ENCODE data around the gene GFI1B. TPM values are rescaled to one million over a fixed set of nuclear protein-coding genes. Genes with fewer than 3 reads are reported as not detected.

The GFI1B gene
- total RNA-seq, 1 donor from 2014 or later: not detected

- Mint-ChIP-seq H3K27me3 (ENCODE audit: low read depth) (peaks cover 6% of the 10 kb centered on the region), H3K9me3 (no peaks in the 10 kb centered on the region), H3K27ac (ENCODE audit: unreplicated experiment) (peak within 1 kb of the TSS; percentile 100), H3K4me1 (peaks cover 44% of the 10 kb centered on the region), H3K4me3 (peak within 1 kb of the TSS; percentile 98), H3K36me3 (ENCODE audit: low read depth) (peaks cover 12% of the 10 kb centered on the region)
- peak; percentile 84 for DNase-seq (ENCODE audit: low read depth, low spot score)
- TF ChIP-seq CTCF (conservative IDR thresholded peaks at IDR 0.05): peak; percentile 12
These were observed 52.0 kb downstream of the GFI1B start, which contains the start of gene GTF3C5 for GRCh38 chr9:133030317-133031129. GTF3C5 (plus strand) TSS chr9:133030997; CDS start chr9:133031012, 15 bp downstream.

DNA sequence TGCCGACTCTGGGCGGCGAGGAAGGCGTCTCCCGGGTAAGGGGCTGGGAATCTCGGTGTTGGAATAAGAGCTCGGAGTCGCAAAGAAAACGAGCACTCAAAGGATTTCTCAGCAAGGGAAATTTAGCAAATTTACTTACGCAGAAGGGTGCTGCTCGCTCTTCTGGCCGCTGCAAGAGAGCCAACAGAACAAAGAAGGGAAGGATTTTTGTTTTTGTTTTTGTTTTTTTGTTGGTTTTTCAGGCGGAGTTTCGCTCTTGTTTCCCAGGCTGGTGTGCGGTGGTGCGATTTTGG is 52.6 kb downstream of the GFI1B start:
- H3K27me3 Mint-ChIP-seq (ENCODE audit: low read depth): peaks cover 1% of the 10 kb centered on the region
- peak overlapping the region; percentile 98 for H3K4me3 Mint-ChIP-seq
- peaks cover 12% of the 10 kb centered on the region for H3K36me3 Mint-ChIP-seq (ENCODE audit: low read depth)
- peaks cover 44% of the 10 kb centered on the region for H3K4me1 Mint-ChIP-seq
- no peaks in the 10 kb centered on the region for H3K9me3 Mint-ChIP-seq
- DNase-seq (ENCODE audit: low read depth, low spot score): no peak
- H3K27ac Mint-ChIP-seq (ENCODE audit: unreplicated experiment): peak overlapping the region; percentile 100
- TF ChIP-seq CTCF (conservative IDR thresholded peaks at IDR 0.05): no peak

GRCh38 chr9:133031496-133031911 is 53.0 kb downstream of the GFI1B start:
- Mint-ChIP-seq H3K4me3 (peak overlapping the region; percentile 98), H3K27me3 (ENCODE audit: low read depth) (no peaks in the 10 kb centered on the region), H3K36me3 (ENCODE audit: low read depth) (peaks cover 12% of the 10 kb centered on the region), H3K4me1 (peaks cover 44% of the 10 kb centered on the region), H3K27ac (ENCODE audit: unreplicated experiment) (peak overlapping the region; percentile 100), H3K9me3 (no peaks in the 10 kb centered on the region)
- DNase-seq (ENCODE audit: low read depth, low spot score): no peak
- TF ChIP-seq CTCF (conservative IDR thresholded peaks at IDR 0.05): no peak

GRCh38 chr9:133032171-133032570 is 53.7 kb downstream of the GFI1B start:
- Mint-ChIP-seq H3K36me3 (ENCODE audit: low read depth) (peaks cover 16% of the 10 kb centered on the region), H3K4me1 (peaks cover 41% of the 10 kb centered on the region), H3K4me3 (peak overlapping the region; percentile 98), H3K9me3 (no peaks in the 10 kb centered on the region), H3K27me3 (ENCODE audit: low read depth) (no peaks in the 10 kb centered on the region), H3K27ac (ENCODE audit: unreplicated experiment) (peak overlapping the region; percentile 94)
- TF ChIP-seq CTCF (conservative IDR thresholded peaks at IDR 0.05): no peak
- DNase-seq (ENCODE audit: low read depth, low spot score): no peak

GRCh38 chr9:133035669-133036068 is 57.2 kb downstream of the GFI1B start:
- no peak for TF ChIP-seq CTCF (conservative IDR thresholded peaks at IDR 0.05)
- Mint-ChIP-seq H3K36me3 (ENCODE audit: low read depth) (peaks cover 16% of the 10 kb centered on the region), H3K9me3 (no peaks in the 10 kb centered on the region), H3K4me1 (peaks cover 23% of the 10 kb centered on the region), H3K4me3 (peak overlapping the region; percentile 13), H3K27me3 (ENCODE audit: low read depth) (no peaks in the 10 kb centered on the region), H3K27ac (ENCODE audit: unreplicated experiment) (no peak overlapping the region)
- DNase-seq (ENCODE audit: low read depth, low spot score): no peak
